Measurements from ENCODE around the gene CYBC1.

Gene CYBC1

DNA sequence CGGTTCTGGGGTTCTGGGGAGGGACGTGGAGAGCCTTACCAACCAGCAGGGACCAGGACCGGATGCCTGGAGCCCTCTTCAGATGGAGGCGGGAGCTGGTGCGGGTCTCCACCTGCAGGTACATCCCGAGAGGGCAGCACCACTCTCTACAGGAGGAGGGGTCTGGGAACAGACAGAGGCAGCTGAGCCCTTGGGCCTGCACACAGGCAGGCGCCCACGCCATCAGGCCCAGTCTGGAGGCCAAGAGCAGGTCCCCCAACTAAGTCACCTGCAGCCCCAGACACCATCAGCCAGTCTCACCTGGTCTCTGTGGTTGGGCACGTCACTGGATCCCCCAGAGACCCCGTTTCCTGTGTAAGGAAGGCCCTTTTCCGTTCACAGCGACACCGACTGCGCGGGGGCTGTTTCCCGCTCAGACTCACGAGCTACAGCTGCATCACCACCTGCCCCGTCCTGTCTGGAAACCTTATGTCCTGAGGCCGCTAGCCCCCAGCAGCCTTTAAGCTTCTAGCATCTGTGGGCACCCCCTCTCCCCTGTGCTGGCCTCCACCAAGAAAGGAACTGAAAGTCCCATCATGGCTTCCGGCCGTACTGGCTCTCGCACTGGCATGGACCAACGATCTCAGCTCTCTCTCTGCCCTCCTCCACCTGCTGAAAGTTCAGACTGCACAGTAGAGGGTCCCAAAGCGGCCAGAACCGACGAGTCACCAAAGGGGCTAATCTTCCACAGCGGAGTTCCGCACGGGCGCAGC, 1.2 kb downstream of the CYBC1 start:
- peaks cover 18% of the 10 kb centered on the region for H3K4me1 Mint-ChIP-seq
- TF ChIP-seq, protein P1, sequence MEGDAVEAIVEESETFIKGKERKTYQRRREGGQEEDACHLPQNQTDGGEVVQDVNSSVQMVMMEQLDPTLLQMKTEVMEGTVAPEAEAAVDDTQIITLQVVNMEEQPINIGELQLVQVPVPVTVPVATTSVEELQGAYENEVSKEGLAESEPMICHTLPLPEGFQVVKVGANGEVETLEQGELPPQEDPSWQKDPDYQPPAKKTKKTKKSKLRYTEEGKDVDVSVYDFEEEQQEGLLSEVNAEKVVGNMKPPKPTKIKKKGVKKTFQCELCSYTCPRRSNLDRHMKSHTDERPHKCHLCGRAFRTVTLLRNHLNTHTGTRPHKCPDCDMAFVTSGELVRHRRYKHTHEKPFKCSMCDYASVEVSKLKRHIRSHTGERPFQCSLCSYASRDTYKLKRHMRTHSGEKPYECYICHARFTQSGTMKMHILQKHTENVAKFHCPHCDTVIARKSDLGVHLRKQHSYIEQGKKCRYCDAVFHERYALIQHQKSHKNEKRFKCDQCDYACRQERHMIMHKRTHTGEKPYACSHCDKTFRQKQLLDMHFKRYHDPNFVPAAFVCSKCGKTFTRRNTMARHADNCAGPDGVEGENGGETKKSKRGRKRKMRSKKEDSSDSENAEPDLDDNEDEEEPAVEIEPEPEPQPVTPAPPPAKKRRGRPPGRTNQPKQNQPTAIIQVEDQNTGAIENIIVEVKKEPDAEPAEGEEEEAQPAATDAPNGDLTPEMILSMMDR (IDR thresholded peaks at IDR 0.05; ENCODE audit: unreplicated experiment in 3 of 3), result no peak
- no peaks in the 10 kb centered on the region for H3K36me3 Mint-ChIP-seq (ENCODE audit: low read depth)
- peak overlapping the region in 2 of 3 experiments; percentile 33 to 55 for H3K27ac Mint-ChIP-seq
- no peaks in the 10 kb centered on the region for H3K27me3 Mint-ChIP-seq (ENCODE audit: low read depth)
- H3K4me3 Mint-ChIP-seq, result peak overlapping the region; percentile 89 to 93 (median 91)
- peaks cover 7% of the 10 kb centered on the region for H3K9me3 Mint-ChIP-seq

DNA sequence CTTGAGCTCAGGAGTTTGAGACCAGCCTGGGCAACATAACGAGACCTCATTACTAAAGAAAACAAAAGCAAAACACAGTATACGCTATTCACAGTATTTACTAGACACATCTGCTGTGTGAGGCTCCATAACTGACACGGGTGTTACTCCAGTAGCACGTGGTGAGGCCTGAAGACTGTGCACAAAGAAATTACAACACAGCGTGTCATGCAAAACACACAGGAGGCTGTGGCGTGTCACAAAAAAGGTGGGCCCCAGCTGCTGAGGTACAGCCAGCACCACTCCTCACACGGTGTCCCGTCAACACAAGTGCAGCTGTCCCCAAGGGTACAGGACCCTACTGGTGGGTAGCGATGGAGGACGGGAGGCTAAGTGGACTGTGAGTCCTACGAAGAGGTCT, 2.7 kb downstream of the CYBC1 start:
- Mint-ChIP-seq H3K36me3 (ENCODE audit: low read depth) (peaks cover 4% of the 10 kb centered on the region), H3K27me3 (ENCODE audit: low read depth) (no peaks in the 10 kb centered on the region), H3K27ac (no peak overlapping the region), H3K9me3 (peaks cover 7% of the 10 kb centered on the region), H3K4me1 (peaks cover 18% of the 10 kb centered on the region), H3K4me3 (peak overlapping the region; percentile 67 to 81 (median 70))
- TF ChIP-seq, protein P1 (IDR thresholded peaks at IDR 0.05; ENCODE audit: unreplicated experiment in 3 of 3), result no peak

DNA sequence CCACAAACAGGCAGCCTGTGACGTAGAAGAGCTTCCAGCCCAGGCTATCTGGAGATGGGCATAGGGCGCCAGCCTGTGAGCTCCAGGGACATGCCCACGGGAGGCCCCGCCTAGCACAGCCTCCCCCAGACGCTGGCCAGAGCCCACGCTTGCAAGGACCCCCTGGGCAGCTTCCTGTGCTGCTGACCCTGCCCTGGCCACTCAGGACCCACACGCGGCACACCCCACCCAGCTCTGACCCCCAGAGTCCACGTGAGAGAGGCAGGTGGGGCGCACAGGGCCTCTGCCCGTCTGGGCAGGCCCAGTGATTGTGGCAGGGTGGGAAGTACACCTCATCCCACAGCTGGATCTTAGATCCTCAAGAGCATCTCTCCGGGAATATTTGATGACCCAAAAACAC, 3.9 kb downstream of the CYBC1 start:
- TF ChIP-seq, protein P1 (IDR thresholded peaks at IDR 0.05; ENCODE audit: unreplicated experiment in 3 of 3), result no peak
- peaks cover 2% of the 10 kb centered on the region for H3K9me3 Mint-ChIP-seq
- H3K36me3 Mint-ChIP-seq (ENCODE audit: low read depth), result peaks cover 4% of the 10 kb centered on the region
- H3K27ac Mint-ChIP-seq, result no peak overlapping the region
- H3K27me3 Mint-ChIP-seq (ENCODE audit: low read depth), result no peaks in the 10 kb centered on the region
- peaks cover 14% of the 10 kb centered on the region for H3K4me1 Mint-ChIP-seq
- peak overlapping the region; percentile 37 to 57 (median 41) for H3K4me3 Mint-ChIP-seq

DNA sequence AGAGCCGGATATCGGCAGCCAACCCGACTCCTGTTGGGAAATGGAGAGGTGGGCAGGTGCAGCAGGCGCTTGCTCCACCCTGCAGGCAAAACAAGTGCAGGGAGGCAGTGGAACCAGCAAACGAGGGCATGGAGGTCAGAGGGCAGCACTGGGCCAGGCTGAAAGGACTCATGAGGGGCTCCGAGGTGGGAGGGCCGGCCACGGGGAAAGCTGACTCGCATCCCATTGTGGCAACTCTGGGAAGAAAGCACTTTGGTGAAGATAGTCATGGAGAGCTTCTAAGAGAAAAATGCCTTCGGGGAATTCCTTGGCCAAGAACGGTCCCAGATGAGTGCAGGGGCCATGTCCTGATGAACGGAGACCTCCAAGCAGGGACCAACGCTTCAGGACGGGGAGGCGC, 4.4 kb downstream of the CYBC1 start:
- H3K4me3 Mint-ChIP-seq, result peak overlapping the region in 1 of 3 experiments; percentile 6
- H3K27me3 Mint-ChIP-seq (ENCODE audit: low read depth), result no peaks in the 10 kb centered on the region
- peaks cover under 1% of the 10 kb centered on the region for H3K9me3 Mint-ChIP-seq
- TF ChIP-seq, protein P1 (IDR thresholded peaks at IDR 0.05; ENCODE audit: unreplicated experiment in 3 of 3), result no peak
- H3K4me1 Mint-ChIP-seq, result peaks cover 10% of the 10 kb centered on the region
- H3K36me3 Mint-ChIP-seq (ENCODE audit: low read depth), result peaks cover 4% of the 10 kb centered on the region
- H3K27ac Mint-ChIP-seq, result no peak overlapping the region

DNA sequence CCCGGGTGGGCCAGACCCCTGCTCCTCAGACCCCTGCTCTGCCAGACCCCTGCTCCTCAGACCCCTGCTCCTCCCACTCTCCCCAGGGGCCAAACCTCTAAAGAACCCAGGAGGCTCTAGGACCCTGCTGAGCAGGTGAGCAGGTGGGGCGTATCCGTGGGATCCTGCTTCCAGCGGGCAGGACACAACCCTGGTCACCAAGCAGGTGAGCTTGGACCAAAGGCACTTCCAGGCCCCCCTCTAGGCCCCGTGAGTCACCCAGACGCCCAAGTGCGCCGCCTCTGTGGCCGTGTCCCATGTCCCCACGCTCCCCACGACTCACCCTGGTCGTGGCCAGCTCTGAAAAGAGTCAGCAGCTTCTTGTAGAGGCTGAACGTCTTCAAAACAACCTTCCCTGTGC, 5.0 kb downstream of the CYBC1 start:
- H3K9me3 Mint-ChIP-seq, result no peaks in the 10 kb centered on the region
- no peaks in the 10 kb centered on the region for H3K27me3 Mint-ChIP-seq (ENCODE audit: low read depth)

More for the DNA sequence above, 5.0 kb downstream of the CYBC1 start:
- Mint-ChIP-seq H3K27ac (no peak overlapping the region), H3K36me3 (ENCODE audit: low read depth) (peaks cover 4% of the 10 kb centered on the region), H3K4me1 (peaks cover 8% of the 10 kb centered on the region), H3K4me3 (no peak overlapping the region)
- TF ChIP-seq, protein P1 (IDR thresholded peaks at IDR 0.05; ENCODE audit: unreplicated experiment in 3 of 3), result no peak

All from nephron (organoid).